ENCODE data around the gene IGHMBP2.

DNA sequence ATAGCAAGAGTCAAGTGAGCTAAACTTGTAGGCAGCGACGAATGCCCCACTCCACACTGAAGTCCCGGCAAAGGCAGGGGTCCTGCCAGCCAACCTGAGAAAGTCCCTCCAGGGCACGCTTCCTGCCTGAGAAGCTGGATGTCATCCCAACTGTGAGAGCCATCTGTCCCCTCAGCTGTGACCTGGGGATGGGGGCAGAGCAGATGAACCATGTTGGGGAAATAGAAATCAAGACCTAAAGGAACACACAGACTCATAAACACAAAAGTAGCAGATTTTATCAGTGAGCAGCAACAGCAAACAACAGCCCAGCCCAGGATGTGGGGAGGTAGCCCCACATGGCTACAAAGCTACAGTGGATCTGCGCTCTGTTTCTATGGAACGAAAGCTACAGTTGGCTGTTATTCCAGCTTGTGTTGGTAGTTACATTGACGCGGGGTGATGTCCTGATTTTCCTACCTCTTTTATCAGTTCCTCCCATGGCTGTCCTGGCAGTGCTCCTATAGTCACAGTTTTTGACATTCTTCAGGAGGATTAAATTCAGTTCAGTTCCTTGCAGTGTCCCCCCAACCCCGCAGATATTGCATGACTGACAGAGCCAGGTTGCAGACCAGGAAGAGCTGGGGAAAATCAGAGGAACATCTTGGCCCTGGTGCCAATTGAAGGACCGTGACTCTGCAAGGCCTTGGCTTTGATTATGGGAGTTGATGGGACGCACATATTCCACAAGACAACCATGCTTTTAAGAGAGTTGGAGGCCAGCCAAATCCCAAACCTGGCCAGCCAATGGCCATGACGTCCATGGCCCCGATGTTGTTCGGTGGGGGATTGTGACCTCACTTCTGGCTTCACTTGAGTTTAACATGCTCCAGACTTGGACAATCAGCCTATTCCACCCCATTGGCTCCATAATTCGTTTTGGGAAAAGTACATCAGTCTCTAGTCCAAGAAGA lies 62.5 kb downstream of the IGHMBP2 start:
- TF ChIP-seq, protein P1, sequence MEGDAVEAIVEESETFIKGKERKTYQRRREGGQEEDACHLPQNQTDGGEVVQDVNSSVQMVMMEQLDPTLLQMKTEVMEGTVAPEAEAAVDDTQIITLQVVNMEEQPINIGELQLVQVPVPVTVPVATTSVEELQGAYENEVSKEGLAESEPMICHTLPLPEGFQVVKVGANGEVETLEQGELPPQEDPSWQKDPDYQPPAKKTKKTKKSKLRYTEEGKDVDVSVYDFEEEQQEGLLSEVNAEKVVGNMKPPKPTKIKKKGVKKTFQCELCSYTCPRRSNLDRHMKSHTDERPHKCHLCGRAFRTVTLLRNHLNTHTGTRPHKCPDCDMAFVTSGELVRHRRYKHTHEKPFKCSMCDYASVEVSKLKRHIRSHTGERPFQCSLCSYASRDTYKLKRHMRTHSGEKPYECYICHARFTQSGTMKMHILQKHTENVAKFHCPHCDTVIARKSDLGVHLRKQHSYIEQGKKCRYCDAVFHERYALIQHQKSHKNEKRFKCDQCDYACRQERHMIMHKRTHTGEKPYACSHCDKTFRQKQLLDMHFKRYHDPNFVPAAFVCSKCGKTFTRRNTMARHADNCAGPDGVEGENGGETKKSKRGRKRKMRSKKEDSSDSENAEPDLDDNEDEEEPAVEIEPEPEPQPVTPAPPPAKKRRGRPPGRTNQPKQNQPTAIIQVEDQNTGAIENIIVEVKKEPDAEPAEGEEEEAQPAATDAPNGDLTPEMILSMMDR (IDR thresholded peaks at IDR 0.05; ENCODE audit: control extremely low read depth in 1 of 3, insufficient read depth in 1 of 3, low read depth in 1 of 3, low read length in 3 of 3): no peak
- TF ChIP-seq NRF1 (IDR thresholded peaks at IDR 0.05; ENCODE audit: low read depth, low read length) (no peak), ZNF274 (IDR thresholded peaks at IDR 0.05; ENCODE audit: borderline replicate concordance, extremely low read depth, low read length) (no peak), TAF1 (IDR thresholded peaks at IDR 0.05; ENCODE audit: low read depth, low read length) (no peak), POLR2A (IDR thresholded peaks at IDR 0.05; ENCODE audit: control extremely low read depth in 1 of 2, low read depth in 2 of 2, low read length in 2 of 2) (no peak), CEBPB (IDR thresholded peaks at IDR 0.05; ENCODE audit: low read depth, low read length) (no peak), EGR1 (IDR thresholded peaks at IDR 0.05; ENCODE audit: borderline replicate concordance, low read depth, low read length) (no peak), GABPA (IDR thresholded peaks at IDR 0.05; ENCODE audit: borderline replicate concordance, insufficient read depth, low read length) (no peak), EP300 (IDR thresholded peaks at IDR 0.05; ENCODE audit: borderline replicate concordance in 1 of 2, low read depth in 2 of 2, low read length in 2 of 2) (no peak)
- TF ChIP-seq, protein P2, sequence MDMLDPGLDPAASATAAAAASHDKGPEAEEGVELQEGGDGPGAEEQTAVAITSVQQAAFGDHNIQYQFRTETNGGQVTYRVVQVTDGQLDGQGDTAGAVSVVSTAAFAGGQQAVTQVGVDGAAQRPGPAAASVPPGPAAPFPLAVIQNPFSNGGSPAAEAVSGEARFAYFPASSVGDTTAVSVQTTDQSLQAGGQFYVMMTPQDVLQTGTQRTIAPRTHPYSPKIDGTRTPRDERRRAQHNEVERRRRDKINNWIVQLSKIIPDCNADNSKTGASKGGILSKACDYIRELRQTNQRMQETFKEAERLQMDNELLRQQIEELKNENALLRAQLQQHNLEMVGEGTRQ (IDR thresholded peaks at IDR 0.05; ENCODE audit: low read length): no peak

Measured in H1 (cell line).